ENCODE results near the gene COPE. TPM values are rescaled to one million over a fixed set of nuclear protein-coding genes. Genes with fewer than 3 reads are reported as not detected.

The COPE gene
- total and polyA plus RNA-seq, 2 of the 8 experiments (the other 6 are each of a cell fraction or from before 2014, with no cell fraction given), result 178 to 356 TPM

DNA sequence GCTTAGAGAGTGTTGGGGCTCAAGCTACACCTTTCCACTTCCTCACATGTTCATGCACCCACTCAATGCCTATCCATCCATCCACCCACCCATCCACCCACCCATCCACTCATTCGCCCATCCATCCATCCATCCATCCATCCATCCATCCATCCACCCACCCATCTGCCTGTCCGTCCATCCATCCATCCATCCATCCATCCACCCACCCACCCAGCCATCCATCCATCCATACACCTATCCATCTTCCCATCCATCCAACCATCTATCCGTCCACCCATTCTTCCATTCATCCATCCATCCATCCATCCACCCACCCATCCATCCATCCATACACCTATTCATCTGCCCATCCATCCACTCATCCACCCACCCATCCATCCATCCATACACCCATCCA, 34.9 kb upstream of the COPE start (continued):
- TF ChIP-seq, protein P1, sequence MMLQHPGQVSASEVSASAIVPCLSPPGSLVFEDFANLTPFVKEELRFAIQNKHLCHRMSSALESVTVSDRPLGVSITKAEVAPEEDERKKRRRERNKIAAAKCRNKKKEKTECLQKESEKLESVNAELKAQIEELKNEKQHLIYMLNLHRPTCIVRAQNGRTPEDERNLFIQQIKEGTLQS (IDR thresholded peaks at IDR 0.05; ENCODE audit: insufficient read depth, low read depth, low read length), result no peak
- no peak for TF ChIP-seq POLR2AphosphoS5 (IDR thresholded peaks at IDR 0.05; ENCODE audit: low read depth, low read length)
- no peak for TF ChIP-seq YY1 (IDR thresholded peaks at IDR 0.05; ENCODE audit: low read depth, low read length)
- no peak for TF ChIP-seq CHD7 (IDR thresholded peaks at IDR 0.05; ENCODE audit: insufficient replicate concordance, low read length)
- TF ChIP-seq HDAC2 (IDR thresholded peaks at IDR 0.05; ENCODE audit: borderline replicate concordance in 1 of 2, low read depth in 2 of 2, low read length in 2 of 2), result no peak
